GM12878 (cell line): ENCODE results near the gene ACAD11. TPM values are rescaled to one million over a fixed set of nuclear protein-coding genes. Genes with fewer than 3 reads are reported as not detected.

Experiments
- ATAC-seq: fragments of 200-7000 bp; cut with Tn5 transposase; 3 replicates; pipeline ENCODE4 v1.9.1; 2020; ENCODE audit warnings: mild to moderate bottlenecking, moderate library complexity
- BruUV-seq: library from RNA; stranded (reverse); fragments of 400-500 nt; replicated peaks from 2 replicates; lab custom pipeline; 2021; lab: Mats Ljungman, UMichigan
- CTCF ChIA-PET: fragments of 300-600 bp; sonication (Branson Sonifier 250); formaldehyde crosslinking; extraction: SDS; loops from one replicate; lab custom pipeline; 2021; ENCODE audit warnings: inconsistent platforms; lab: Yijun Ruan, JAX
- POLR2A ChIA-PET: fragments of 350-600 bp; formaldehyde crosslinking; extraction: SDS; loops from one replicate; lab custom pipeline; 2021; ENCODE audit warnings: inconsistent platforms; lab: Charles Lee
- RAD21 ChIA-PET: fragments of 300-600 bp; sonication (Branson Sonifier 250); formaldehyde crosslinking; loops from one replicate; lab custom pipeline; 2023; ENCODE audit warnings: antibody characterized with exemption; ENCODE audit not compliant: unreplicated experiment; lab: Charles Lee
- SMC1A ChIA-PET: fragments of 300-600 bp; sonication (Branson Sonifier 250); formaldehyde crosslinking; loops from one replicate; lab custom pipeline; 2023; ENCODE audit not compliant: unreplicated experiment, uncharacterized antibody; lab: Charles Lee
- DNase-seq: peaks from one replicate; pipeline ENCODE4 v3.0.0-alpha.2; 2011; ENCODE audit warnings: low read depth, low spot score
- FAIRE-seq: peaks from 3 replicates; lab custom pipeline; 2011; peaks lifted over from hg19 to GRCh38; lab: Jason Lieb, UNC
- H2AFZ ChIP-seq: 2 replicates; pipeline ENCODE4 v1.6.0; 2011; ENCODE audit warnings: low read depth, low read length, control low read depth; ENCODE audit not compliant: control insufficient read depth
- H3K27ac ChIP-seq: 2 replicates; pipeline ENCODE4 v1.5.1; 2011; ENCODE audit warnings: control low read depth; ENCODE audit not compliant: control insufficient read depth, insufficient read depth
- H3K27me3 ChIP-seq, 2 experiments: replicated peaks in 1 of 2; 2 replicates each; pipeline versions ENCODE4 v1.6.0 to v1.6.1; 2011; ENCODE audit warnings: low read length in 1 of 2; ENCODE audit not compliant: control insufficient read depth in 2 of 2, insufficient read depth in 2 of 2
- H3K36me3 ChIP-seq, 2 experiments: 2 replicates each; pipeline ENCODE4 v1.5.1; 2011; ENCODE audit warnings: low read length in 1 of 2; ENCODE audit not compliant: control insufficient read depth in 2 of 2, insufficient read depth in 2 of 2
- H3K4me1 ChIP-seq: 2 replicates; pipeline ENCODE4 v1.6.1; 2011; ENCODE audit warnings: mild to moderate bottlenecking, low read length, moderate library complexity, mixed read lengths; ENCODE audit not compliant: control insufficient read depth, insufficient read depth
- H3K4me2 ChIP-seq: 2 replicates; pipeline ENCODE4 v1.6.0; 2011; ENCODE audit warnings: control low read depth; ENCODE audit not compliant: control insufficient read depth, insufficient read depth
- H3K4me3 ChIP-seq: fragments of 200-600 bp; sonication (generic); 2 replicates; pipeline ENCODE4 v1.5.1; 2016
- H3K79me2 ChIP-seq: 2 replicates; pipeline ENCODE4 v1.6.0; 2011; ENCODE audit warnings: low read length; ENCODE audit not compliant: control insufficient read depth, insufficient read depth
- H3K9ac ChIP-seq: 2 replicates; pipeline ENCODE4 v1.8.0; 2011; ENCODE audit warnings: low read length, control low read depth, mixed read lengths; ENCODE audit not compliant: control insufficient read depth, insufficient read depth
- H3K9me3 ChIP-seq: replicated peaks from 3 replicates; pipeline ENCODE4 v1.5.1; 2011; ENCODE audit warnings: mild to moderate bottlenecking, low read length; ENCODE audit not compliant: control insufficient read depth, insufficient read depth
- H4K20me1 ChIP-seq: 2 replicates; pipeline ENCODE4 v1.6.0; 2011; ENCODE audit not compliant: control insufficient read depth, insufficient read depth
- BCL11A ChIP-seq: IDR thresholded peaks from 2 replicates; pipeline ENCODE4 v1.6.1; 2011; ENCODE audit warnings: low read depth, low read length
- KAT2A ChIP-seq: conservative IDR thresholded peaks from 2 replicates; pipeline ENCODE4 v1.6.1; 2011; ENCODE audit warnings: low read depth, low read length; ENCODE audit not compliant: control insufficient read depth
- MTA3 ChIP-seq: IDR thresholded peaks from 2 replicates; pipeline ENCODE4 v1.6.1; 2012; ENCODE audit warnings: low read length, inconsistent platforms, borderline replicate concordance
- NR2C1 ChIP-seq: fragments of 450-650 bp; IDR thresholded peaks from 2 replicates; pipeline ENCODE4 v1.6.1; 2017; ENCODE audit warnings: antibody characterized with exemption, mild to moderate bottlenecking, moderate library complexity
- PAX8 ChIP-seq: fragments of 450-650 bp; IDR thresholded peaks from 2 replicates; pipeline ENCODE4 v1.6.1; 2017; ENCODE audit warnings: mild to moderate bottlenecking, moderate library complexity
- SIX5 ChIP-seq: IDR thresholded peaks from 2 replicates; pipeline ENCODE4 v1.6.1; 2011; ENCODE audit warnings: mild to moderate bottlenecking, low read depth, low read length, moderate library complexity; ENCODE audit not compliant: severe bottlenecking
- SMARCA5 ChIP-seq: fragments of 450-650 bp; IDR thresholded peaks from 2 replicates; pipeline ENCODE4 v1.6.1; 2017; ENCODE audit warnings: mild to moderate bottlenecking
- SMC3 ChIP-seq: IDR thresholded peaks from 2 replicates; pipeline ENCODE4 v1.6.1; 2011; ENCODE audit warnings: low read length, improper control_type of control experiment, borderline replicate concordance
- WGBS: methylation state at CpG from one replicate; pipeline ENCODE4 v1.1.6; 2016; ENCODE audit warnings: low lambda C conversion rate; ENCODE audit not compliant: insufficient replicate concordance, insufficient coverage; ENCODE audit errors: missing lambda C conversion rate; 5-methylcytosine and 5-hydroxymethylcytosine counted together
- in situ Hi-C: fragments of 300-500 bp; cut with MboI; formaldehyde crosslinking; loops from 9 replicates; pipeline ENCODE4 v1.14.3; 2018; ENCODE audit warnings: mixed read lengths
- intact Hi-C: fragments of 100-400 bp; cut with micrococcal nuclease; formaldehyde crosslinking; loops from one replicate; pipeline ENCODE4 v1.14.2; 2022; ENCODE audit not compliant: unreplicated experiment
- polyA plus RNA-seq, 11 experiments: library from polyadenylated mRNA; depleted of rRNA in 4 of 11; unstranded in 6 of 11; stranded (reverse) in 5 of 11; fragments of >200 nt; fragmentation: Nextera tagmentation in 4 of 11; fragmentation: Illumina TruSeq in 1 of 11; extraction: Ambion mirVana in 4 of 11; extraction: Trizol in 1 of 11; gene quantifications; 1 replicate in 1 of 11; 2 replicates in 10 of 11; pipeline versions ENCODE4 v1.2.1 to v1.2.3, GENCODE V29; 2011 to 2016; ENCODE audit warnings: inconsistent platforms in 2 of 11, missing spikeins in 2 of 11, low read depth in 1 of 11
- total RNA-seq, 4 experiments: library from RNA; depleted of rRNA in 3 of 4; stranded (reverse); fragments of >200 nt in 3 of 4; fragmentation: Illumina TruSeq in 1 of 4; extraction: Trizol in 1 of 4; gene quantifications; 2 replicates each; pipeline versions ENCODE4 v1.2.1 to v1.2.3, GENCODE V29; 2013 to 2021
- TF ChIP-seq, protein P1 (sequence below): IDR thresholded peaks from 2 replicates; pipeline ENCODE4 v1.6.1; 2011; ENCODE audit warnings: borderline replicate concordance, low read depth, mild to moderate bottlenecking, moderate library complexity, mixed read lengths, low read length; ENCODE audit not compliant: insufficient read depth; ENCODE audit errors: extremely low read length
- TF ChIP-seq, protein P2 (sequence below): fragments of 450-650 bp; formaldehyde crosslinking; IDR thresholded peaks from 2 replicates; pipeline ENCODE4 v1.4.0; 2020; ENCODE audit warnings: mild to moderate bottlenecking, moderate library complexity

Gene ACAD11
- total and polyA plus RNA-seq, 10 of the 15 experiments (the other 5 are each of a cell fraction or from before 2014, with no cell fraction given): 2.4 to 15.9 (median 10.4) TPM

DNA sequence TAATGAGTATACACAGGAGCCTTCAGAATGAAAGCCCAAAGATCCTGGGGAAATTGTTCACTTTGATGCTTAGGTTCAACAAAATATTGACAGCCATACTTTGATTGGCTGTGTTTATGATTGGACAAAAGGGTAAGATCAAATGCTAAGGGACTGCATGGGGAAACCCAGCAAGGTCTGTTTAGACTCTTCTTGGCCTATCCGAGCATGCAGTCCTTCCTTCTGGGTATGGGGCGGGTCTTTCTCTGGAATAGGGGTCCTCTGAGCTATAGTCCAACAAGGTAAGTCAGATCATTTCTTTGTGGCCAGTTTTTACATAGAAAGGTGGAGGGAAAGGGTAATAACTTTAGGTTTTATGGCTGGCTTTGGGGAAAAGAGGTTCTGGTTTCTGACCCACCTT lies 115.5 kb downstream of the ACAD11 start:
- Histone ChIP-seq H3K27me3 (no peaks in the 10 kb centered on the region), H3K4me2 (no peak overlapping the region), H3K9me3 (no peaks in the 10 kb centered on the region), H4K20me1 (no peaks in the 10 kb centered on the region), H3K36me3 (peaks cover 2 to 6% of the 10 kb centered on the region in 2 experiments; a peak in 3 of 4 replicates), H3K4me1 (peaks cover 4% of the 10 kb centered on the region; the same call in 1 of the 2 replicates)
- no peak for FAIRE-seq
- in situ Hi-C loops: loop anchor here (10.0 to 25.0 kb wide), 2 partner anchors 101 to 843 kb away; no protein-coding TSS in a partner anchor
- TF ChIP-seq, protein P1, sequence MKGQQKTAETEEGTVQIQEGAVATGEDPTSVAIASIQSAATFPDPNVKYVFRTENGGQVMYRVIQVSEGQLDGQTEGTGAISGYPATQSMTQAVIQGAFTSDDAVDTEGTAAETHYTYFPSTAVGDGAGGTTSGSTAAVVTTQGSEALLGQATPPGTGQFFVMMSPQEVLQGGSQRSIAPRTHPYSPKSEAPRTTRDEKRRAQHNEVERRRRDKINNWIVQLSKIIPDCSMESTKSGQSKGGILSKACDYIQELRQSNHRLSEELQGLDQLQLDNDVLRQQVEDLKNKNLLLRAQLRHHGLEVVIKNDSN: no peak
- TF ChIP-seq NR2C1 (no peak), BCL11A (no peak), SIX5 (no peak), SMARCA5 (no peak), MTA3 (no peak), SMC3 (no peak), KAT2A (no peak), PAX8 (no peak)
- TF ChIP-seq, protein P2, sequence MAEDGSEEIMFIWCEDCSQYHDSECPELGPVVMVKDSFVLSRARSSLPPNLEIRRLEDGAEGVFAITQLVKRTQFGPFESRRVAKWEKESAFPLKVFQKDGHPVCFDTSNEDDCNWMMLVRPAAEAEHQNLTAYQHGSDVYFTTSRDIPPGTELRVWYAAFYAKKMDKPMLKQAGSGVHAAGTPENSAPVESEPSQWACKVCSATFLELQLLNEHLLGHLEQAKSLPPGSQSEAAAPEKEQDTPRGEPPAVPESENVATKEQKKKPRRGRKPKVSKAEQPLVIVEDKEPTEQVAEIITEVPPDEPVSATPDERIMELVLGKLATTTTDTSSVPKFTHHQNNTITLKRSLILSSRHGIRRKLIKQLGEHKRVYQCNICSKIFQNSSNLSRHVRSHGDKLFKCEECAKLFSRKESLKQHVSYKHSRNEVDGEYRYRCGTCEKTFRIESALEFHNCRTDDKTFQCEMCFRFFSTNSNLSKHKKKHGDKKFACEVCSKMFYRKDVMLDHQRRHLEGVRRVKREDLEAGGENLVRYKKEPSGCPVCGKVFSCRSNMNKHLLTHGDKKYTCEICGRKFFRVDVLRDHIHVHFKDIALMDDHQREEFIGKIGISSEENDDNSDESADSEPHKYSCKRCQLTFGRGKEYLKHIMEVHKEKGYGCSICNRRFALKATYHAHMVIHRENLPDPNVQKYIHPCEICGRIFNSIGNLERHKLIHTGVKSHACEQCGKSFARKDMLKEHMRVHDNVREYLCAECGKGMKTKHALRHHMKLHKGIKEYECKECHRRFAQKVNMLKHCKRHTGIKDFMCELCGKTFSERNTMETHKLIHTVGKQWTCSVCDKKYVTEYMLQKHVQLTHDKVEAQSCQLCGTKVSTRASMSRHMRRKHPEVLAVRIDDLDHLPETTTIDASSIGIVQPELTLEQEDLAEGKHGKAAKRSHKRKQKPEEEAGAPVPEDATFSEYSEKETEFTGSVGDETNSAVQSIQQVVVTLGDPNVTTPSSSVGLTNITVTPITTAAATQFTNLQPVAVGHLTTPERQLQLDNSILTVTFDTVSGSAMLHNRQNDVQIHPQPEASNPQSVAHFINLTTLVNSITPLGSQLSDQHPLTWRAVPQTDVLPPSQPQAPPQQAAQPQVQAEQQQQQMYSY: no peak
- TF ChIP-seq, all 136 proteins: peak for 0
- no peak for DNase-seq
- BruUV-seq: no TSS peak
- Histone ChIP-seq H3K4me3 (no peak overlapping the region), H3K79me2 (no peaks in the 10 kb centered on the region), H3K27ac (no peak overlapping the region), H3K9ac (no peak overlapping the region), H2AFZ (no peak overlapping the region)
- SMC1A ChIA-PET: no interaction called here
- no peak for ATAC-seq
- POLR2A ChIA-PET: no interaction called here
- WGBS: 50% methylated on average over 2 of the region's 2 CpGs
- RAD21 ChIA-PET: interaction anchor here (0.6 kb wide), 1 partner anchor 82 kb away, joined by 3 read pairs; no protein-coding TSS in a partner anchor
- intact Hi-C loops: no loop called here
- CTCF ChIA-PET: interaction anchor here (12.1 kb wide), 1 partner anchor 97 kb away, joined by 203 read pairs; no protein-coding TSS in a partner anchor
